Ovary (tissue), 9 donors: ENCODE results near the gene AIM2. TPM values are rescaled to one million over a fixed set of nuclear protein-coding genes. Genes with fewer than 3 reads are reported as not detected.
"Not testable (repeated sequence)": the region's sequence is repeated elsewhere in the genome, so short reads cannot be mapped to it uniquely, and the experiment has no call there.

Source experiments
- DNase-seq, 5 donors: peaks; one replicate each; pipeline ENCODE4 v3.0.0-alpha.2; 2019 to 2020
- H3K27ac ChIP-seq, 2 donors: fragments of 200-600 bp; one replicate each; pipeline versions ENCODE4 v1.5.1 to v1.8.0; 2019 to 2022
- H3K27me3 ChIP-seq: fragments of 200-600 bp; one replicate; pipeline ENCODE4 v1.8.0; 2022
- H3K36me3 ChIP-seq: fragments of 200-600 bp; sonication (generic); one replicate; pipeline ENCODE4 v1.5.1; 2019
- H3K4me1 ChIP-seq: one replicate; pipeline ENCODE4 v1.8.1; 2013; ENCODE audit warnings: mild to moderate bottlenecking, moderate library complexity; ENCODE audit not compliant: insufficient read depth
- H3K4me3 ChIP-seq: fragments of 200-600 bp; sonication (generic); one replicate; pipeline ENCODE4 v1.5.1; 2017
- H3K9me3 ChIP-seq, 2 donors: fragments of 200-600 bp in 1 of 2; sonication (generic) in 1 of 2; one replicate each; pipeline versions ENCODE4 v1.5.1 to v1.8.1; 2013 to 2019; ENCODE audit warnings: mild to moderate bottlenecking in 1 of 2, moderate library complexity in 1 of 2
- EP300 ChIP-seq: sonication (generic); formaldehyde crosslinking; IDR thresholded peaks from one replicate; pipeline ENCODE4 v1.6.1; 2017; ENCODE audit warnings: antibody characterized with exemption
- POLR2A ChIP-seq: fragments of 450-650 bp; IDR thresholded peaks from one replicate; pipeline ENCODE4 v1.6.1; 2017; ENCODE audit warnings: antibody characterized with exemption, mild to moderate bottlenecking, moderate library complexity
- WGBS, 3 donors: extraction: QIAGEN DNeasy Blood & Tissue Kit in 1 of 3; methylation state at CpG; one replicate each; pipeline versions ENCODE4 v1.1.5 to v1.1.7; 2013 to 2017; 5-methylcytosine and 5-hydroxymethylcytosine counted together
- intact Hi-C, 4 donors: fragments of 100-400 bp; cut with DNase I; formaldehyde crosslinking; loops; one replicate each; pipeline versions ENCODE4 v1.11.0 to v1.15.1; 2022 to 2023
- polyA plus RNA-seq, 2 donors: library from polyadenylated mRNA; stranded (reverse); fragments of 200-250 nt in 1 of 2; fragments of 350-450 nt in 1 of 2; fragmentation: Illumina TruSeq in 1 of 2; extraction: RNeasy Lipid Tissue Mini Kit (QIAGEN cat#74804) in 1 of 2; gene quantifications; one replicate each; pipeline ENCODE4 v1.2.3, GENCODE V29; 2013 to 2014
- total RNA-seq, 7 donors: library from RNA; depleted of rRNA in 2 of 7; stranded (reverse); fragments of >200 nt in 2 of 7; fragmentation: NEBNext Ultra II Directional in 3 of 7; extraction: Animal tissue kit (Norgen Biotek cat#: 25700) in 3 of 7; gene quantifications; one replicate each; pipeline versions ENCODE4 v1.1.0 to v1.2.4, GENCODE V29; 2016 to 2023
- TF ChIP-seq, protein P1 (sequence below), 3 donors: fragments of 450-650 bp in 2 of 3; fragments of 200-600 bp in 1 of 3; IDR thresholded peaks; one replicate each; pipeline versions ENCODE4 v1.5.1 to v1.8.0; 2016 to 2022; ENCODE audit warnings: antibody characterized with exemption in 3 of 3, mild to moderate bottlenecking in 1 of 3
- donor health status: DM: no; HTN: no; CAD: no; lungs with moderate emphysema.
- donor health status: DM: no; HTN: no; CAD: no.
- donor health status: Bipolar disorder and iron deficiency.
- donor health status: DM: yes; HTN: yes; CAD: no.
- donor health status: DM: no; HTN: no; CAD: no.
- donor health status: DM: yes; HTN: yes; CAD: no.

AIM2 gene
- total and polyA plus RNA-seq, 9 donors, result 0.20 to 0.95 (median 0.44) TPM; not detected in 5

DNA sequence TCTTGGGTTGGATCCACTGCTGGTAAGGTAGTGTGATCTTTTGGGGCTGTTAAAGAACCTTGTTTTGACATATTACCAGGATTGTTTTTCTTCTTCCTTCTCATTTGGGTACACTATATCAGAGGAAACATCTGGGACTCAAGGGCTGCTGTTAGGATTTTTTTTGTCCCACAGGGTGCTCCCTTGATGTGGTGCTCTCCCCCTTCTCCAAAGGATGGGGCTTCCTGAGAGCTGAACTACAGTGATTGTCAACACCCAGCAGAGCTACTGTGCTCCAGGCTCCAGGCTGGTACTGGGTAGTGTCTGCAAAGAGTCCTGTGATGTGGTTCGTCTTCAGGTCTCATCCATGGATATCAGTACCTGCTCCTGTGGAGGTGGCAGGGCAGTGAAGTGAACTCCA, 46.3 kb downstream of the AIM2 start:
- Histone ChIP-seq H3K9me3 (no peaks in the 10 kb centered on the region), H3K27me3 (no peaks in the 10 kb centered on the region), H3K27ac (no peak overlapping the region), H3K4me1 (no peaks in the 10 kb centered on the region), H3K36me3 (no peaks in the 10 kb centered on the region), H3K4me3 (no peak overlapping the region)
- 98 to 100% (median 100%) methylated on average over 1 of the region's 1 CpG for WGBS, 3 donors
- TF ChIP-seq, protein P1, sequence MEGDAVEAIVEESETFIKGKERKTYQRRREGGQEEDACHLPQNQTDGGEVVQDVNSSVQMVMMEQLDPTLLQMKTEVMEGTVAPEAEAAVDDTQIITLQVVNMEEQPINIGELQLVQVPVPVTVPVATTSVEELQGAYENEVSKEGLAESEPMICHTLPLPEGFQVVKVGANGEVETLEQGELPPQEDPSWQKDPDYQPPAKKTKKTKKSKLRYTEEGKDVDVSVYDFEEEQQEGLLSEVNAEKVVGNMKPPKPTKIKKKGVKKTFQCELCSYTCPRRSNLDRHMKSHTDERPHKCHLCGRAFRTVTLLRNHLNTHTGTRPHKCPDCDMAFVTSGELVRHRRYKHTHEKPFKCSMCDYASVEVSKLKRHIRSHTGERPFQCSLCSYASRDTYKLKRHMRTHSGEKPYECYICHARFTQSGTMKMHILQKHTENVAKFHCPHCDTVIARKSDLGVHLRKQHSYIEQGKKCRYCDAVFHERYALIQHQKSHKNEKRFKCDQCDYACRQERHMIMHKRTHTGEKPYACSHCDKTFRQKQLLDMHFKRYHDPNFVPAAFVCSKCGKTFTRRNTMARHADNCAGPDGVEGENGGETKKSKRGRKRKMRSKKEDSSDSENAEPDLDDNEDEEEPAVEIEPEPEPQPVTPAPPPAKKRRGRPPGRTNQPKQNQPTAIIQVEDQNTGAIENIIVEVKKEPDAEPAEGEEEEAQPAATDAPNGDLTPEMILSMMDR (IDR thresholded peaks at IDR 0.05), result no peak
- no peak for TF ChIP-seq POLR2A
- no peak for TF ChIP-seq EP300
- intact Hi-C loops, result no loop called here
- DNase-seq, result no peak

DNA sequence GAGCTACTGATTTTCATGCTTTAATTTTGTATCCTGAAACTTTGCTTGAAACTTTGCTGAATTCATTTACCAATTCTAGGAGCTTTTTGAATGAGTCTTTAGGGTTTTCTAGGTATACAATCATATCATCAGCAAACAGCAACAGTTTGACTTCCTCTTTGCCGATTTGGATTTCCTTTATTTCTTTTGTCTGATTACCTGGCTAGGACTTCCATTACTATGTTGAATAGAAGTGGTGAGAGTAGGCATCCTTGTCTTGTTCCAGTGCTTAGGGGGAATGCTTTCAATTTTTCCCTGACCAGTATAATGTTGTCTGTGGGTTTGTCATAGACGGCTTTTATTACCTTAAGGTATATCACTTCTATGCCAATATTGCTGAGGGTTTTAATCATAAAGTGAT, 49.7 kb downstream of the AIM2 start:
- H3K27ac ChIP-seq, H3K9me3 ChIP-seq, DNase-seq, H3K36me3 ChIP-seq, H3K4me1 ChIP-seq, H3K27me3 ChIP-seq, intact Hi-C loops, H3K4me3 ChIP-seq: not testable (repeated sequence)
- WGBS, 3 donors, result 94 to 96% (median 95%) methylated on average over 2 of the region's 2 CpGs

DNA sequence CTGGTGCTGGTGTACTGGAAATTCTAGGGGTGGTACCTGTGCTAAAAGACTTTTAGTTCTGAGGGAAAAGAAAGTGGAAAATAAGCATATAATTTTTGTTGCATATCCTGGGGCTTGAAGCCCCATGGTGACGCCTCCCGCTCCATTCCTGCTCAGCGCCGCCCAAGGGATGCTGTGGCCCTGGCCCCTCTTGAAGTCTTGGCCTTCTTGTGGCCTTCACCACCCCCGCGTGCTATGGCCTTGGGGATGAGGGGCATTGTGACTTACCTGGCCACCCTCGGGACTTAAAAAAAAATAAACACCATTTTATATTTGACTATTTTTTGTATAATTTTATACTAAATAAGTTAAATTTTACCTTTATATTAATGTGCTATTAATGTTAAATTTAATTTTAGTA, 51.5 kb downstream of the AIM2 start:
- no peak overlapping the region for H3K4me3 ChIP-seq
- TF ChIP-seq, protein P1 (IDR thresholded peaks at IDR 0.05), result no peak
- TF ChIP-seq POLR2A (no peak), EP300 (no peak)
- H3K9me3 ChIP-seq, result no peaks in the 10 kb centered on the region
- no peaks in the 10 kb centered on the region for H3K36me3 ChIP-seq
- H3K4me1 ChIP-seq, result peaks cover 3% of the 10 kb centered on the region
- H3K27me3 ChIP-seq, result no peaks in the 10 kb centered on the region
- 95 to 99% (median 98%) methylated on average over 7 of the region's 7 CpGs for WGBS, 3 donors
- DNase-seq, result no peak
- no peak overlapping the region for H3K27ac ChIP-seq
- intact Hi-C loops, result no loop called here

DNA sequence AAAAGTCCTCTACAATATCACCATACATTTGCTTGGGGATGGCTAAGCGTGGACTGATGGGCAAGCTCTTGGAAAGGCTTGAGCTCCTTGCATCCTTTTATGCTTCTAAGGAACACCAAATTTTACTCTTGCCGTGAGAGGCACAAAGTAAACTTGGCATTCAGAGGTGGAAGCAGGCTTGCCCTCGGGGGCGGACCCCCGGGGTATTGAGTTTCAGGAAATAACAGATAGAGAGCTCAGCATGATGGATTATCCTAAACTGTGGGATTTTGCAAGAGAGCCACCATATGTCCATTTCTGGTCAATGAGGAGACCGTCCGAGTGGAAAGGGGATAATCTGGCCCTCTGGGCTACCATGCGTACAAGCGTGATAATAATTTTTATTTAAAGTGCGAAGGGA, 52.8 kb downstream of the AIM2 start:
- peaks cover 3% of the 10 kb centered on the region for H3K4me1 ChIP-seq
- no peak overlapping the region for H3K27ac ChIP-seq
- no peak for DNase-seq
- no peaks in the 10 kb centered on the region for H3K9me3 ChIP-seq
- no peaks in the 10 kb centered on the region for H3K27me3 ChIP-seq
- intact Hi-C loops, result no loop called here
- no peak overlapping the region for H3K4me3 ChIP-seq
- 78 to 84% (median 82%) methylated on average over 10 of the region's 10 CpGs for WGBS, 3 donors
- H3K36me3 ChIP-seq, result no peaks in the 10 kb centered on the region
- TF ChIP-seq EP300 (no peak), POLR2A (no peak)
- TF ChIP-seq, protein P1 (IDR thresholded peaks at IDR 0.05), result no peak

GRCh38 chr1:159015440-159015909, 61.1 kb downstream of the AIM2 start:
- Histone ChIP-seq H3K27ac (no peak overlapping the region), H3K4me1 (peaks cover 11% of the 10 kb centered on the region), H3K36me3 (no peaks in the 10 kb centered on the region), H3K27me3 (no peaks in the 10 kb centered on the region), H3K4me3 (no peak overlapping the region), H3K9me3 (no peaks in the 10 kb centered on the region)
- DNase-seq, result no peak
- TF ChIP-seq, protein P1 (IDR thresholded peaks at IDR 0.05), result no peak
- no peak for TF ChIP-seq POLR2A
- no peak for TF ChIP-seq EP300
- WGBS, 3 donors, result 64 to 78% (median 74%) methylated on average over 4 of the region's 4 CpGs
- intact Hi-C loops, result no loop called here
